ENCODE results near the gene MYO3A. TPM values are rescaled to one million over a fixed set of nuclear protein-coding genes. Genes with fewer than 3 reads are reported as not detected.

The MYO3A gene, protein sequence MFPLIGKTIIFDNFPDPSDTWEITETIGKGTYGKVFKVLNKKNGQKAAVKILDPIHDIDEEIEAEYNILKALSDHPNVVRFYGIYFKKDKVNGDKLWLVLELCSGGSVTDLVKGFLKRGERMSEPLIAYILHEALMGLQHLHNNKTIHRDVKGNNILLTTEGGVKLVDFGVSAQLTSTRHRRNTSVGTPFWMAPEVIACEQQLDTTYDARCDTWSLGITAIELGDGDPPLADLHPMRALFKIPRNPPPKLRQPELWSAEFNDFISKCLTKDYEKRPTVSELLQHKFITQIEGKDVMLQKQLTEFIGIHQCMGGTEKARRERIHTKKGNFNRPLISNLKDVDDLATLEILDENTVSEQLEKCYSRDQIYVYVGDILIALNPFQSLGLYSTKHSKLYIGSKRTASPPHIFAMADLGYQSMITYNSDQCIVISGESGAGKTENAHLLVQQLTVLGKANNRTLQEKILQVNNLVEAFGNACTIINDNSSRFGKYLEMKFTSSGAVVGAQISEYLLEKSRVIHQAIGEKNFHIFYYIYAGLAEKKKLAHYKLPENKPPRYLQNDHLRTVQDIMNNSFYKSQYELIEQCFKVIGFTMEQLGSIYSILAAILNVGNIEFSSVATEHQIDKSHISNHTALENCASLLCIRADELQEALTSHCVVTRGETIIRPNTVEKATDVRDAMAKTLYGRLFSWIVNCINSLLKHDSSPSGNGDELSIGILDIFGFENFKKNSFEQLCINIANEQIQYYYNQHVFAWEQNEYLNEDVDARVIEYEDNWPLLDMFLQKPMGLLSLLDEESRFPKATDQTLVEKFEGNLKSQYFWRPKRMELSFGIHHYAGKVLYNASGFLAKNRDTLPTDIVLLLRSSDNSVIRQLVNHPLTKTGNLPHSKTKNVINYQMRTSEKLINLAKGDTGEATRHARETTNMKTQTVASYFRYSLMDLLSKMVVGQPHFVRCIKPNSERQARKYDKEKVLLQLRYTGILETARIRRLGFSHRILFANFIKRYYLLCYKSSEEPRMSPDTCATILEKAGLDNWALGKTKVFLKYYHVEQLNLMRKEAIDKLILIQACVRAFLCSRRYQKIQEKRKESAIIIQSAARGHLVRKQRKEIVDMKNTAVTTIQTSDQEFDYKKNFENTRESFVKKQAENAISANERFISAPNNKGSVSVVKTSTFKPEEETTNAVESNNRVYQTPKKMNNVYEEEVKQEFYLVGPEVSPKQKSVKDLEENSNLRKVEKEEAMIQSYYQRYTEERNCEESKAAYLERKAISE (N-terminal part only)
- 3.9 TPM for total RNA-seq

GRCh38 chr10:25933653-25934608, at the start of gene MYO3A:
TSS of gene MYO3A (plus strand) at chr10:25934229. CDS start at chr10:25952111, 17,882 bp downstream.

DNA sequence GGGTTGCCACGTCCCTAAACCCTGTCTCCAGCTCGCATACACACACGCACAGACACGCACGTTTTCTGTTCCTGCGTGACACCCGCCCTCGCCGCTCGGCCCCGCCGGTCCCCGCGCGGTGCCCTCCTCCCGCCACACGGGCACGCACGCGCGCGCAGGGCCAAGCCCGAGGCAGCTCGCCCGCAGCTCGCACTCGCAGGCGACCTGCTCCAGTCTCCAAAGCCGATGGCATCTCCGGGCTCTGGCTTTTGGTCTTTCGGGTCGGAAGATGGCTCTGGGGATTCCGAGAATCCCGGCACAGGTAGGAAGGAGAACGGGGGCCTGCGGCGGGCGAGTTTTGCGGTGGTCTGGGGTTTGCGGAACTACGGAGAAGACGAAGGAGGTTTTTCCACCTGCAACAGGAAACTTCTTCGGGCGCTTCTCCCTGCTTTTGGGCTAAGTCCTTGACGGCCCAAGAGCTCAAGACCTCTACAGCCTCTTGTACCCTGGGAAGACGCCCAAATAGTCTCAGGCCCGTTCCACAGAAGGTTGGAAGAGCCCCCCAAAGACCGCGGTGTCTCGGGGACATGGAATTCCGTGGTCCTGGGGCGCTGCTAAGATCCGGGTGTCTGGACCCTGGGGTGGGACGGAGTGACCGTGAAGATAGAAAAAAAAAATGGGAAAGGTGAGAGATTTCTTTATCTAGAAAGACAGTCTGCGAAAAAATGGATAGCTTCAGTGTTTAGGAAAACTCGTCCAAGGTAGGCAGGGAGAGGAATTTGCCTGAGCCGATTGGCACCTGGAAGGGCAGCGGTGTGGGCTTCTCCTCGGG, 282.8 kb downstream of the MYO3A start, which contains the start of gene GAD2:
Gene GAD2, plus strand, starts transcription at position 190 of the 811 bp plus-strand sequence. Its CDS starts 36 bp downstream, at position 226.

